Aorta (tissue), 4 donors: ENCODE data around the gene PHETA2. TPM values are rescaled to one million over a fixed set of nuclear protein-coding genes. Genes with fewer than 3 reads are reported as not detected.

Experiments
- polyA plus RNA-seq, 2 donors: library from polyadenylated mRNA; stranded (reverse); fragments of 200-250 nt; gene quantifications; one replicate each; pipeline ENCODE4 v1.2.3, GENCODE V29; 2013
- total RNA-seq, 2 donors: library from RNA; stranded (reverse); fragmentation: NEBNext Ultra II Directional; extraction: Animal tissue kit (Norgen Biotek cat#: 25700); gene quantifications; one replicate each; pipeline ENCODE4 v1.2.1, GENCODE V29; 2021
- donor health status: healthy with polysubstance abuse.
- donor health status: Bipolar disorder and iron deficiency.
- donor health status: DM: no; HTN: no; CAD: no.
- donor health status: DM: yes; HTN: yes; CAD: no.

The PHETA2 gene
- total and polyA plus RNA-seq, 4 donors = 12.8 to 24.4 (median 15.5) TPM

Other genes starting within 250 kb of the PHETA2 start
- gene SREBF2, start 241.1 kb upstream of the PHETA2 start, total RNA-seq = 10 to 100 TPM; 68.2 to 86.3 TPM
- gene SREBF2, start 241.1 kb upstream of the PHETA2 start, polyA plus RNA-seq = 10 to 100 TPM; 11.0 to 19.2 TPM
- not detected for gene SHISA8, start 159.2 kb upstream of the PHETA2 start, total RNA-seq
- gene SHISA8, start 159.2 kb upstream of the PHETA2 start, polyA plus RNA-seq = not detected
- under 1 TPM; 0.24 to 0.32 TPM for gene TNFRSF13C, start 147.4 kb upstream of the PHETA2 start, total RNA-seq
- gene TNFRSF13C, start 147.4 kb upstream of the PHETA2 start, polyA plus RNA-seq = not detected
- gene CENPM, start 127.1 kb upstream of the PHETA2 start, total RNA-seq = under 1 TPM; 0.58 to 0.84 TPM
- gene CENPM, start 127.1 kb upstream of the PHETA2 start, polyA plus RNA-seq = 1 to 10 TPM in 1 of 2 donors, not detected in 1; 2.6 TPM
- gene SEPTIN3, start 104.8 kb upstream of the PHETA2 start, total RNA-seq = under 1 TPM; 0.63 to 0.68 TPM
- under 1 TPM in 1 of 2 donors, not detected in 1; 0.05 TPM for gene SEPTIN3, start 104.8 kb upstream of the PHETA2 start, polyA plus RNA-seq
- gene WBP2NL, start 75.5 kb upstream of the PHETA2 start, total RNA-seq = 1 to 10 TPM in 1 of 2 donors, under 1 TPM in 1; 0.81 to 2.9 TPM
- gene WBP2NL, start 75.5 kb upstream of the PHETA2 start, polyA plus RNA-seq = under 1 TPM in 1 of 2 donors, not detected in 1; 0.36 TPM
- 10 to 100 TPM; 22.3 to 27.6 TPM for gene NAGA, start 3.4 kb upstream of the PHETA2 start, total RNA-seq
- 10 to 100 TPM in 1 of 2 donors, 1 to 10 TPM in 1; 8.4 to 16.3 TPM for gene NAGA, start 3.4 kb upstream of the PHETA2 start, polyA plus RNA-seq
- gene SMDT1, start 5.5 kb downstream of the PHETA2 start, total RNA-seq = 10 to 100 TPM; 62.9 to 71.3 TPM
- 100 to 1,000 TPM in 1 of 2 donors, 10 to 100 TPM in 1; 93.8 to 143 TPM for gene SMDT1, start 5.5 kb downstream of the PHETA2 start, polyA plus RNA-seq
- 10 to 100 TPM; 30.6 to 34.1 TPM for gene NDUFA6, start 16.5 kb downstream of the PHETA2 start, total RNA-seq
- gene NDUFA6, start 16.5 kb downstream of the PHETA2 start, polyA plus RNA-seq = 10 to 100 TPM; 72.3 to 81.5 TPM
- gene CYP2D6, start 56.6 kb downstream of the PHETA2 start, total RNA-seq = 1 to 10 TPM; 1.0 to 1.1 TPM
- 1 to 10 TPM; 1.8 to 3.8 TPM for gene CYP2D6, start 56.6 kb downstream of the PHETA2 start, polyA plus RNA-seq
- gene TCF20, start 196.4 kb downstream of the PHETA2 start, total RNA-seq = 10 to 100 TPM; 29.9 to 42.9 TPM
- 1 to 10 TPM; 6.1 to 6.9 TPM for gene TCF20, start 196.4 kb downstream of the PHETA2 start, polyA plus RNA-seq